SK-N-DZ (cell line): Measurements from ENCODE around the gene TNFRSF4.

Experiments
- DNase-seq: peaks from one replicate; pipeline ENCODE4 v3.0.0-alpha.2; 2015; ENCODE audit warnings: low spot score

Gene TNFRSF4

DNA sequence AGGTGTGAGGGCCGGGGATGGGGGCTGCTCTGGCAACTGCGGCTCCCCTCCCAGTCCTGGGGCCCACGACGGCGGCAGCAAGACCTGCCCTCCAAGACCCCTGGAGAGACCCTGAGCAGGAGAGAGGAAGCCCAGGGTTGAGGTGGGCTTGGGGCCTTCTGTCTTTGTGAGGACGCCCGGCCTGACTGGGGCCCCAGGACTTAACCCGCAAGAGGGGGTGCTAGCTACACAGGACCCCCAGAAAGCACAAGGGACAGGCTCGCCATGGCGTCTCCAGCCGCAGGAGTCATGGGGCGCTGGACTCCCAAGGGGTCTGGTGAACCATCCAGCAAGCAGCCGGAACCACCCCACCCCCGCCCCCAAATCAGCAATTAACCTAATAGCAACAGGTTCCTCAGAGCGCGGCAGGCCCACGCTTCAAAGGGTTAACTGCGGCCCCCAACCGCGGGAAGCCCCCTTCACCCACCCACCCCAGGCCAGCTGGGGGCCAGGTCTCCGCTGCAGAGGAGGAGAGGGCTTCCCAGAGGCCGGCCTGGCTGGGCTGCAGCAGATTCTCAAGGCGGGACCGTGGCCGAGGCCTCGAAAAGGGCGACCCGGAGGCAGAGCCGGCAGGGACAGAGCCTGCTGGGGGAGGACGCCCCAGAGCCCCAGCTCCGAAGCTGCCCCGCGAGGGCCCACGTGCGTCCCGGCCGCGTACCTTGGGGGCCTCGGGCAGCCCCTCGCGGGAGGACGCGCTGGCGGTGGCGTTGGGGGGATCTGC, 32.0 kb upstream of the TNFRSF4 start:
- no peak for DNase-seq

DNA sequence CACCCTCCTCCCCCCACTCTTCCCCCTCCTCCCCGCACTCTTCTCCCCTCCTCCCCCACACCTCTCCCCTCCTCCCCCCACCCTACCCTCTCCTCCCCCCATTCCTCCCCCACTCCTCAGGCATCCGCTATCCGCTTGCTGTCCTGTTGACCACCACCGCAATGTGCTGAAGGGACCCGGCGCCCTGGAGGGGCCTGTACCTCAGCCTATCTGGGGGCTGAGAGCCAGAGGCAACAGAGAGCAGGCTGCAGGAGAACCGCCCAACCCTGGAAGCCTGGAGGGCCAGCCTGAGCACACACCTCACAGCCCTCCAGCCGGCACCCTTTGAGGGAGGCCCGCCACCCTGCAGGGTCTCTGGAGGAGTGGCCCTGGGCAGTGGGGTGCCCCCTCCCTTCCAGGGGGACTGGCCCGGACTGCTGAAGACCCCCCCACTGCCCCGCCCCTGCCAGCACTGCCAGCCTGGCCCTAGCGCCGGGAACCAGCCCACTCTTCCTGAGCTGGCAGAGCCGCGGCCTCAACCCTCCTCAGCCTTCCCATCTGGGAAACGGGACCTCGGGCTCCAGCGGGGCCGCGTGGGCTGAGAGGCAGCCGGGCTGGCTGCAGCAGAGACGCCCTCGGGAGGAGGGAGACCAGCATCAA, 31.3 kb upstream of the TNFRSF4 start:
- no peak for DNase-seq

DNA sequence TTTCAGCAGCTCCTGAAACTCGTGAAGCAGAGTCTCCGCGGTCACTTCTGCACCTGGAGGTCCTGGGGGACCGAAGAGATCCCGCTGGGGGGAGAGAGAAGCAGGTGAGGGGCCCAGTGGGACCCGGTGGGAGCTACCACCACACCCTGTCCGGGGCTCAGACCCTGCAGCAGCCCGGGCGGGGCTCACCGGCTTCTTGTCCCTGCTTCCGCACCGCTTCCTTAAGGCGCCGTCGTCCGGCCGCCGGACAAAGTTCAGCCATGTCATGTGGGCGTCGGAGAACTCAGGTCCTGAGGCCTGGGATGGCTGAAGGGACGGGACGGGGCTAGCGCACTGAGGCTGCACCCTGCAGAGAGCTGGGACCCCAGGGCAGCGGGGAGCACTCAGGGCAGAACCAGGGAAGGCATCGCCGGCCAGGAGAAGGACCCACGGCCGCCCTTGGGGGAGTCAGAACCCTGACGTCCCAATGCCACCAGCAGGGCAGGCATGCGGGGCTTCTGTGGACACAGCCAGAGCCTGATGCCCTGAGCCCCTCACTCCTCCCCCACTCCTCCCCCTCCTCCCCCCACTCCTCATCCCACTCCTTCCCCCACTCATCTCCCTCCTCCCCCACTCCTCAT, 30.3 kb upstream of the TNFRSF4 start:
- no peak for DNase-seq

DNA sequence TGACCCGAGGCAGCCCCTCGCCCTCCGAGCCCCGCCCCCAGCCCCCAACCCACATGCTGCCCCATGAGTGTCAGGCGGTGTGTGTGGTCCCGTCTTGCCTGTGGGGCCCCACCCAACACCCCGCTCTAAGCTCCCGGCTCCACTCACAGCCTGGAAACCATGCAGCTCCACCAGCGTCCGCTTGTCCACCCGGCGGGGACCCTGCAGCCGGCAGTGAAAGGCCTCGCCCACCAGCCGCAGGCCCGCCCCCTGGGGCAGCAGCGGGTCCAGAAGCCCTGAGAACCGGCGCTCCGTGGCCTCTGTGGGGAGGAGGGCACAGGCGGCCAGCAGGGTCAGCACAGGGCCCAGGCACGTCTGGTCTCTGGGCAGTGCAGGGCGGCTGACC, 29.8 kb upstream of the TNFRSF4 start:
- no peak for DNase-seq

DNA sequence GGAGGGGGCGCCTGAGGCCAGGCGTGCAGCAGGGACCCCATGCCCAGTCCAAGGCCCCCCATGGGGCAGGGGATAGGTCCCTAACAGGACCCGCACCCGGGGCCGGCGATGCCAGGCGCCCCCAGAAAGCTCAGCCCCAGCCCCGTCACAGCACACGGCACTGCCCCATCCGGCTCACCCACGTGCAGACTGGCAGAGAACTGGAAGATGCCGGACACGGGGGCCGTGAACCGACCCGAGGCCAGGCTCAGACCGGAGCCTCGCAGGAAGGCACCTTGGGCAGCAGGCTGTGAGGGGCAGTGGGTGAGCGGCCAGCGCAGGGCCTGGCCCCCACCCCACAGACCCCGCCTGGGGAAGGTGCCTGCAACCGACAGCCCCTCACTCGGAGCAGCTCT, 29.3 kb upstream of the TNFRSF4 start:
- no peak for DNase-seq

DNA sequence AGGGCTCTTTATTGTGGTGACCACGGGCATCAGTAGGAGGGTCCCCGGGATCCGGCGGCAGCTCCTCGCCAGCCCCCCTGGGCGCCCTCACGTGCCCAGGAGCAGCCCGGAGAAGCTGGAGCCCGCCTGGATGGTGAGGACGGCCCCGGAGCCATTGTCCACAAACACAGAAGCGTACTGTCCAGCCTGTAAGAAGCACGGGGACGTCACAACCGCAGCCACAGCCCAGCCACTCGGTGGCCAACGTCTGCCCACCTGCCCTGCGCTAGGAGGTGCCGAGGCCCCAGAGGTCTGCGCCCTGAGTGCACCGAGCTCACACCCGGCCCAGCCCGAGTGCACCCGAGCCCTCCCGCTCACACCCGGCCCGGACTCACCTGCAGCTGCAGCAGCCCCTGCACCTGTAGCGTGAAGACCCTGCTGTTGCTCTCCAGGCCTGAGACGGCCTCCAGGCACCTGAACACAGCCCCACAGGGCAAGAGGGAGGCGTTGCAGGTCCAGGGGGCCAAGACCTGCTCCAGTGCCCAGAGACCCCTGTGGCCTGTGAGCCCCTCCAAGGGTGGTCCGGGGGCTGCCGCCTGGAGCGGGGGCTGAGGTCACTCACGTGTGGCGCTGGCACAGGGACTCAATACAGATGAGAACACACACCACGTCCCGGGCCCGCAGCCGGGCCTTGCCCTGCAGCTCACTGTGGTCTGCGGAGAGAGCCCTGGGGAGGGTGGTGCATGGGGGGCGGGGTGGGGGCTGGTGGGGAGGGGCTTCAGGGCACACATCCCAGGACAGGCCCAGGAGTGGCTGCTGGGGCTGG, 28.7 kb upstream of the TNFRSF4 start:
- DNase-seq = no peak

DNA sequence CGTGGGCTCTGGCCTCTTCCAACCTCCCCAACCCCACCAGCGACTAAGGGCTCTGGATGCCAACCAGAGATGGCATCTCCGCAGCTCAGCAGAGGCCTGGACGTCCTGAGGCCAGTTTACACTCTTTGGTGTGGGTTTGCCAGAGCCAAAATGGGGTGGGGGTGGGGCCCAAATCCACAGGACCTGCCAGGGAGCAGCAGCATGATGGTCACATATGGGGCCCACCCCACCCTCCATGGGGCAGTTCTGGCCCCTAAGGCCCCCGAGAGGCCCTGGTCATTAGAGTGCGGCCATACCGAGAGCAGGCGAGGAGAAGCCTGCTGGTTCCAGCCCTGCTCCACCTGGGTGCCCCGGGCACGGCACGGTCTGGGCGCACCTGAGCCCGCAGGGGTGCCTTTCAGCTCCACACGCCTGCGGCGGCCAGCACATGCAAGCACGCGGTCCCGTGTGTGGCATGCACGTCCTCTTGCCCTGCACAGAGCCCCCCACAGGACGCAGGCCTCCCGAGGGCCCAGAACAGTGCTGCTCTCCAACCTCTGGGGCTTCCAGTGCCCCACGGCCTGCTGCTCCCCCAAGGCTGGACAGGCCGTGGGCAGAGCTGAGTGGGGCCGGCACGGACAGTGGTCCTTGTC, 27.8 kb upstream of the TNFRSF4 start:
- DNase-seq = no peak

DNA sequence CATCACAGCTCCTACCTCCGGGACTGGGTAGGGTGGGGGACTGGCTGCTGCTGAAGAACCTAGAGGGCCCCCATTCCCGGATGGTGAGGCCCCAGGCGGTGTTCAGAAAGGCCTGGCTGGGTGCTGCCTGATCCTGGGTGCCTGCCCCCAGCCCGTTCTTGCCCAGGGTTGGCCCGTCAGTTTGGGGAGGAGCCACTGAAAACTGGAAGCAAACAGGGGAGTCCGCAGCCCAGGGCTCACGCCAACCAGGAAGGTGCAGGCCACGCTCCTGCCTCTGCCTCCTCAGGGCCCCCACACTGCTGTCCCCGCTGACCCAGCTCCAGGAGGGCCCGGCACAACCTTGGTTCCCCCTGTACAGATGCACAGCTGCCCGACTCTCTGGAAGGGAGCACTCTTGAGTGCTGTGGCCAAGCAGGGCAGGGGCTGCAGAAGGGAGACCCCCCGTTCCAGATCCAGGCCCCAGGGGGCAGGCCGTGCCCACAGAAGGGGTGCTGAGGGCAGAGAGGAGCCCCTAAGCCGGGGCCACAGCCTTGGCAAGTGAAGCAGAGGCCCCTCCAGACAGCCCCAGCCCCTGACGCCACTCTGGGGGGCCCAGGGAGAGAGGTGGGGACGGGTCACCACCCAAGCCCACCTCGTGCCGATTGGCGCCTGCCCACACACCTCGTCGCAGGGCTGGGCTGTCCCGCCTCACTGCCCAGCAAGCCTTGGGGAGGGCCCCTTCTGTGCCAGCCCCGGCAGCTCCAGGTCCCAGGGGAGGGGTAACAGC, 27.1 kb upstream of the TNFRSF4 start:
- DNase-seq = no peak

DNA sequence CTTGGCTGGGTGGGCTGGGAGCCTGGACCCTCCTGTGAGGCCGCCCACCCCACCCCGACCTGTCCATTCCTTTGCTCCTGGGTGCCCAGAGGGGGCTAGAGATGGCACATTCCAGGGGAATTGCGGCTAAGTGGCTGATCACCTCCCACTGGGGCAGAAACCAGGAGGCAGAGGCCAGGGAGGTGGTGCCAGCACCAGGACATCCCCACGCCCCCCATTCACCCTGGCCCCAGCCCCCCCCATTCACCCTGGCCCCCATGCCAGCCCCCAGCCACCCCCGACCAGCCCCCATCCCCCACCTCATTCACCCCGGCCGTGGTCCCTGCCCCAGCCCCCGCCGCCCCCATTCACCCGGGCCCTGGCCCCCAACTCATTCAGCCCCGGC, 26.4 kb upstream of the TNFRSF4 start:
- DNase-seq = no peak

DNA sequence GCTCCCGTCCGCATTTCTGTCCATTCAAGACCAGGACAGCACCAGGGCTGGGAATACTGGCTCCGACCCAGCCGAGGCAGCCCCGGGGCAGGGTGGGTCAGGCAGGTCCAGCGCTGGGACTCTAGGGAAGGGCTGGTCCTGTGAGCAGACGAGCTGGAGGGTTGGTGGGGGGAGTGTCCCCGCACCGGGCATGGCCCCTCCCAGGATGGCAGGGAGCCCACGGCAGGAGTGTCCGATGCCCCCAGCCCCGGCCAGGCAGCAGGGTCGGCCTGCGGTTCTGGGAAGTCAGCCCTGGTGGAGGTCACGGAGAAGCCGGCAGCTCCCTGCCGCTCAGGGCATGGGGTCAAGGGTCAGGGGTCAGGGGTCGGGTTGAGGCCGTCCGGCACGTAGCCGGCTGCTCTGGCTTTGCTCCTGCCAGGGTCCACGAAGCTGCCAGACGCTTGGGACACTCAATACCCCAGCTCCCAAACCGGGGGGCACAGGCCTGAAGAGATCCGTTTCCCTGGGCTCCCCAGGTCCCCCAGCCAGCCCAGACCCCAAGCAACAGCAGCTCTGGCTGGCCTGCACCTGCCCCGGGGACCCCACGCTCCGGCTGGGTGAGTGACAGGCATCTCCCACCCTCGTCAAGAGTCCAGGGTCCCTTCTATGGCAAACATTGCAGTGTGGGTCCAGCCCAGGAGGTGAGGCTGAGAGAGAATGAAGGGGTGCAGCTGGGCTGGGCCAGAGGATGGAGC, 25.8 kb upstream of the TNFRSF4 start:
- DNase-seq = no peak

DNA sequence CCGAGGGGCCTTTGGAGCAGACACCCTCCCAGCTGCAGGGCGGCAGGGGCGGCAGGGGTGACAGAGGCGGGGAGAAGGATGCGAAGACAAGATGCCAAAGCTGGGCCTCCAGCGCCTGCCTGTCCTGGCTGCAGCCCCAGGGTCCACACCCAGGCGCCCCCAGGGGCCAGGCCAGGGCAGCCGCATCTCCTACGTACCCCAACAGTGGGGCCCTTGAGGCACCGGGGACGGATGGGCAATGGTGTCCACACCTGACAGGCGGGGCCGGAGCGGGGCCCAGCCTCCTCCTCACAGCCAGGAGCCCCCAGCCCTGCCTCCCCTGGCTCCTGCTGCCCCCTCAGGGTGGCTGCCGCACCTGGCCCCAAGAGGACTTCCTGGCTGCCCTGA, 25.3 kb upstream of the TNFRSF4 start:
- no peak for DNase-seq

DNA sequence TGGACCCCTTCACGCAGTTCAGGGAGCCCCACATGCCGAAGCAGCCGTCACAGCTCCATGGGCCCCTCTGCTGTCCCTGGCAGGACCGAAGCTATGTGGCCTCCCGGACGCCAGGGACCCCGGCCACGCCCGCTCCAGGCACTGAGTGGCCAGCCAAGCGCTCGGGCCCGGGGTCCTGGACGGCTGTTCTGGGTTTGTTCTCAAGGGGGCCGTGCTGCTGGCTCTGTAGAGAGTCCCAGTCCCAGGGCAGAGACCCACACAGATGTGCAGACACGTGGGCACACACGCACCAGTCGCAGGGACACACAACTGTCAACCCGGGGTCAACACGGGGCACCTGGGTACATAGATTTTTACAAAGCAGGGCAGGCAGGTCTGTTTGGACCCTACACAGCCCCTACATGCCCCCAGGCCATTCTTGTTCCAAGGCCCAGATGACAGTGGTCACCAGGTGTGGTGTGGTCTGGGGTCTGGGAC, 24.8 kb upstream of the TNFRSF4 start:
- DNase-seq = no peak

DNA sequence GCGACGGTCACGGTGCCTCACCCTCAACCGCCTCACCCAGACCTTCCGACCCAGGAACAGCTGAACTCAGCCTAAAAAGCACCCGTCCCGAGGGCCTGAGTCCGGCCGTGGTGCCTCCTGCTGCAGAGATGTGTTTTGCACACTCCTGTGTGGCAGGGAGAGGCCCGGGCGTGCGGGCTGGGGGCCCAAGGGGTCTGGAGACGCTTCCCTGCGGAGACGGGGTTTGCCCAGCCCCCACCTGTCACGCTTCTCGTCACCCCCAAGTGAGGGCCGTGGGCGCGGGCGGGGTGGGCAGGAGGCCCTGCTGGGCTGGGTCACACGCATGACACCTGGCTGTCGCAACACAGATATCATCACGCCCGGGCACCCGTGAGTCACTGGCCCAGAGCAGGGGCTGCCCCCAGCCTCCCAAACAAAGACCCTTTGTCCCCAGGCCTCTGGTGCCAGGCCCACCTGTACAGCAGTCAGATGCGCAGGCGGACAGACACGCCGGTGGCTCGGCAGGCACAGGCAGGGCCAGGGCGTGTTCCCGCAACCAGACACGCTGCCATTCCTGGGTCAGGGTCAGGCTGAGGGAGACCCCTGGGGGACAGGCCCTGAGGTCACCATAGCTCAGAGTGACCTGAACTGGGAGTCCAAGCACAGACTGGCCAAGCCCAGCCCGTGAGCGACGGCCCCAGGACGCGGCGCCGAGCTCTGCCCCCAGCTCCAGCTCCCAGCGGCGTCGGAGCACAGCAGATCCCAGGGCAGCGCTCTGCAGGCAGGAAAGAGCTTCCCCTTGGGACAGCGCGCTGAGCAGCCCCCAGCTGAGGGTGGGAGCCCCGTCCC, 24.1 kb upstream of the TNFRSF4 start:
- DNase-seq = no peak

DNA sequence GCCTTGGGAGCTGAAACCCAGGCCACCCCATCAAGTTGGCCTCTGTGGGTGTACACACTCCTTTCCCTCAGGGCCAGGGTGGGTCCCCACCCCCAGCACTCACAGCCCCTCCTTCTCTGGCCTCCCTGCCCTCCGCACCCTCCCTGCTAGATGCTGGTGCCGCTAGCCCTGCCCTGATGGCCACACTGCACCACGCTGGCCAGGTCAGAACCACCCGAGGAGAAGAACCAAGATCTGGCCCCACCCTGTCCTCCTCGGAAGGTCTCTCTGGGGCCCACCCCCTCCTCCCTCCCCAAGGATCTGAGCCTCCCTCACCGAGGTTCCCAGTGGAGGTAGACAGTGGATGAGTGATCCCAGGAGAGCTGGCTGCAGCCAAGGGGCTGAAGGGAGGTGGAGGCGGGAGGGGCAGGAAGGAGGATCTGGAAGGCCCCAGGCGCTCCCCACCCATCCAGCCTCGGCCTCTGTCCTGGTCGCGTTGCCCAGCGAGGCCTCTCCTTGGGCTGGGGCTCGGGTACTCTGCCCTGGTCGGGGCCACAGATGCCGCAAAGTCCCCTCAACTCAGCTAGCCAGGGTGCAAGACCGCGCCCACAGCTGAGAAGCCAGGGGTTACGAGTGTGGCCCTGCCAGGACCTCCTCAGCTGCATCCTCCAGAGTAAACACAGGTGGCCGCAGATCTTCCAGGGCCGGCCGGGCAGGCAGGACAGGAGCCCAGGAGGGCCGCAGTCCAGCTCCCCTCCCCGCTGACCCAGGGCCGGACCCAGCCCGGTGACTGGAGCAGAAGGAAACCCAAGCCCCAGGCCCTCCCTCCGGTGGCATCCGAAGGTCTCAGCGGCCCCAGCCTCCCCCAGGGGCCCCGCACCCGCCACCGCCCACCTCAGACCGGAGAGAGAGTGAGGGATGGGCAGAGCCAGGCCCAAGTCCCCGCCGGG, 23.3 kb upstream of the TNFRSF4 start:
- no peak for DNase-seq

DNA sequence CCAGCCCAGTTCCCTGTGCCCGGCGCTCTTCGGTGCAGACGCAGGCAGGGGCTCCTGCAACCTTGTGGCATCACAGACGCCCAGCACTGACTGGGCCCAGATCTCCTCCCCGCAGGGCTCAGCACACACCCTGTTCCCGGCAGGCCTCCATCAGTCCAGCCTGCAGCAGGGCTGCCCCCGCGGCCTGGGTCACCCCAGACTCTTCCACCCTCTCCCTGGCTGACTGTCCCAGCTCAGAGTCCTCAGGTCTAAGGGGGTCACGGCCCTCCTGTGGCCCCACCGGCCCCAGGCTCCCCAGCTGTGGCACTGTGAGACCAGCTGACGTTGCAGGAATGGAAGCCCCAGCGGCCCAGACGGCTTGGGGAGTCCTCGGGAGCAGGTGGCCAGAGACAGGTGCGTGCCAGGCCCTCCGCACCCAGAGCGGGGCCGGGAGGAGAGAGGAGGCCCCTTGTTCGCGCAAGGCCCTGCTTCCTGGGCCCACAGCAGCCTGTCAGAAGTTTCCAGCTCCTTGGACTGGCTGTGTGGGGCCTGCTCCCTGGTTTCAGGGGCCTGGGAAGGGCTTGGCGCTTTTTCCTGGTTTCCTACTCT, 22.3 kb upstream of the TNFRSF4 start:
- DNase-seq = no peak

DNA sequence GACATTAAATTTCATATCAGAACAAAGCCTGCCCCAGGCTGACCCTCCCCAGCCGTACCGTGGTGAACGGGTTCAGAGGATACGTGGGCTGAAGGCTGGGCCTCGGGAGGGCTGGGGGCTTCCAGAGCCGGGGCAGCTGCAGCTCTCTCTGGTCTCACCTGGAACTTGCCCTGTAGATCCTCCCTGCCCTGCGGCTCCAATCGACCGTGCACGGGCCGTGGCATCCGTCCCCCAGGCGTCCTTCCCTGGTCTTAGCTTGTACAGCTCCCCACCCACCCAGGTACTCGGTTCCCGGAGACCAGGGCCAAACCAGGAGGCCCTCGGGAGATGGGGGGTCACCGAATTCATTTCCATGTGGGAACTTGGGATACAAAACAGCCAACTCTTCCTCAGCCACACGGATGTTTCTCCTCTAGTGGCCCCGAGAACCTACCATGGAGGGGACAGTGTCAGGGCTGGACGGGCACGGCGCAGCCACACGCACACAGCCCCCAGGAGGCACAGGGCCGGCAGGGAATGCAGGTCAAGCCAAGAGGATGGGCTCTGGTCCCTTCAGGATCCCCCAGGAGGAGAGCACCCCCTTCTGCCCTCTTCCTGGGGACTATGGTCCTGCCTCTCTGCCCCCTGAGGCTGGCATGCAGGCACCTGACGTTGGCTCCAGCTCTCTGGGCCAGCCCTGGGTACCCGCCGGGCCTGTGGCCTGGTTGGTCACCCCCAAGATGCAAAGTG, 21.2 kb upstream of the TNFRSF4 start:
- DNase-seq = no peak

DNA sequence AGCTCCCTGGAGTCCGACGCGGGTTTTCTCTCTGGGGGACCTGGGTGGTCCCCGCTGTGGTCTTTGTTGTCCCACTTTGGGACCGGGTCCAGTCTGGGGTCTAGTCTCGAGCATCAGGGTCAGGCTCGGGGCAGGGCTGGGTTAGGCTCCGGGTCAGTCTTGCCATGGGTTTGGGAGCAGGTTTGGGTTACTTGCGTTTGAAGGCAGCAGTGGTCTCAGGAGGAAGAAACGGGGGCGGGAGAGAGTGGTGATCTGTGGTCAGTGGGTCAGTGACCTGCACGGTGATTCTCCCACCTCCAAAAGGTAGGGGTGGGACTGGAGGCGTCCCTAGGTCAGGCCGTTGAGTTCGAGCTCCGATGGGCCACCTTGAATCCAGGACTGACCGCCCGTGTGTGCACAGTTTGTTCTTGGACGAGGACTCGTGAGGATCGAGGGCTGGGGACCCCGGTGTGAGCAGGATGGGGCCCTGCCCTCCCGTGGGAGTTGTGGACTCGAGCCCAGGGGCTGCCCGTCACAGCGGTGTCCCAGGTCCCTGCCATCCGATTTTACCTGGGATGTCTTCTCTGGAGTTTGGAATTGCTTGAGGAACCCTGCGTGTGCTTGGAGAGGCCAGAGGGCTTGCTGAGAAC, 20.3 kb upstream of the TNFRSF4 start:
- DNase-seq = no peak
